GM21825 (cell line): ENCODE results near the gene BAIAP2.
"Not testable (repeated sequence)": the region's sequence is repeated elsewhere in the genome, so short reads cannot be mapped to it uniquely, and the experiment has no call there.

Source experiments
- ATAC-seq: cut with Tn5 transposase; IDR thresholded peaks from one replicate; pipeline ENCODE4 v1.9.1; 2021; ENCODE audit warnings: mild to moderate bottlenecking, moderate library complexity; ENCODE audit not compliant: unreplicated experiment

The BAIAP2 gene

DNA sequence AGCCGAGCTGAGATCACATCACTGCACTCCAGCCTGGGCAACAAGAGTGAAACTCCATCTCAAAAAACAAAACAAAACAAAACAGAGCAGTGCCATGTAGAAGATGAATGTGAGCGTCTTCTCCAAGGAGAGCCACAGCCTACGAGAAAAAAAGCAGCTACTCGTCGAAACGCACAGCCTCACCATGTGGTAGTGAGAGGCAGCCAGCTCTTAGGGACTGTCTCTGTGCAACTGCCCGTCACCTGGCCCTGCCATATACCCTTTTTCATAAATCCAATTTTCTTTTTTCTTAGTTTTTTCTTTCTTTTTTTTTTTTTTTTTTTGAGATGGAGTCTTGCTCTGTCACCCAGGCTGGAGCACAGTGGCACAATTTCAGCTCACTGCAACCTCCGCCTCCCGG, 119.1 kb downstream of the BAIAP2 start:
- ATAC-seq = not testable (repeated sequence)

DNA sequence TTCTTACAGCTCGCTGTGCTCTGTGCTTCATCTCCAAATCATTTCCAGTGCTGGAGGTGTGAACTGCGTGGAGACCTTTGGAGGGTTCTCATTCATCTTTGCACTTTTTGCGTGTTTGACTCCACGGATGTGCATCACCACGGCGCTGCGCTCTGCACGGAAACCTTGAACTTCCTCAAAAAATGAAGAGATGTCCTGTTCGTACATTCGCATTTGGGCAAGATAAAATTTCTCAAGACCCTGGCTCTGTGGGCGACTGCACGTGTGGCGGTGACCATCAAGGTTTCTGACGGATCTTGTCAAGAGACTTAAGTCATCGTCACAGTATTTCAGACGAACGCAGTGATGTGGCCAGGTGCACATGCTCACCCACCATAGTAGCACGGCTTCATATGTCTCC, 120.0 kb downstream of the BAIAP2 start:
- no peak for ATAC-seq

DNA sequence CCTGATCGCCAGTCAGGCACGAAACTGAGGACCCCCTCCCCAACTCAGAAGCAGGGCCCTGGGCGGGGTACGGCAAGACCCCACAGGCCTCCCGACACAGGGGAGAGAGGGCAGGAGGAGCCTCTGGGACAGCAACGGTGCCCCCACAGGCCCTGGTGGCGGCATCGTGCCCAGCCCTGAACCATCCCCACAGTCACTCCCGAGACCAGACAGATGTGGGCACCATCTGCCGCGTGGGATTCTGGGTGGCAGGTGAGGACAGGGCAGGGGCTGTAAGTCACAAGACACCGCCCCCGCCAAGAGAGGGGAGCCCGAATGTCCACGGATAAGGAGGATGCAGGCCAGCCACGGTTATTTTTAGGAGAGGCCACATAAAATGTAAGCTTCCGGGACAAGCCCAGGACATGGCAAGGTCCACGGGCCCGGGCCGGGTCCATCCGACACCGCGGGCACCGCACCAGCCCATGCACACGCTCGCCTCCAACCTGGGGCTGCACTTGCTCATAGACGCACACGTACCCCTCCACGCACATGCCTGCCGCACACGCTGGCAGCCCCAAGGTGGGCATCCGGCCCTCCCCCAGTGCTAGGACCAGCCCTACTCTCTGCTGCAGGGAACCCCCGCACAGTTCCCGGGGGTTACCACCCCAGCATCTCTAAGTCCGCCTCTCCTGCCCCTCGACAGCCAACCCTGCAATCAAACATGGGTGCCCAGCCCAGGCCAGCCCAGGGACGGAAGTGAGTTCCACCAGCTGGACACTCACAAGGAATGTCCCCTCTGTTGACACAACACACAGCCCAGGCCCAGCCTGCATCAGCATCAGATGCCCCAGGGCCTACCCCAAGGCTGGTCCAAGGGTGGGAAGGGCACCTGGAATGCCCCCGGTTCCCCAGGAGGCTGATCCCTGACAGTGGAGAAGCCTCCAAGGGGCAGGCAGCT, 122.2 kb downstream of the BAIAP2 start:
- ATAC-seq = no peak

DNA sequence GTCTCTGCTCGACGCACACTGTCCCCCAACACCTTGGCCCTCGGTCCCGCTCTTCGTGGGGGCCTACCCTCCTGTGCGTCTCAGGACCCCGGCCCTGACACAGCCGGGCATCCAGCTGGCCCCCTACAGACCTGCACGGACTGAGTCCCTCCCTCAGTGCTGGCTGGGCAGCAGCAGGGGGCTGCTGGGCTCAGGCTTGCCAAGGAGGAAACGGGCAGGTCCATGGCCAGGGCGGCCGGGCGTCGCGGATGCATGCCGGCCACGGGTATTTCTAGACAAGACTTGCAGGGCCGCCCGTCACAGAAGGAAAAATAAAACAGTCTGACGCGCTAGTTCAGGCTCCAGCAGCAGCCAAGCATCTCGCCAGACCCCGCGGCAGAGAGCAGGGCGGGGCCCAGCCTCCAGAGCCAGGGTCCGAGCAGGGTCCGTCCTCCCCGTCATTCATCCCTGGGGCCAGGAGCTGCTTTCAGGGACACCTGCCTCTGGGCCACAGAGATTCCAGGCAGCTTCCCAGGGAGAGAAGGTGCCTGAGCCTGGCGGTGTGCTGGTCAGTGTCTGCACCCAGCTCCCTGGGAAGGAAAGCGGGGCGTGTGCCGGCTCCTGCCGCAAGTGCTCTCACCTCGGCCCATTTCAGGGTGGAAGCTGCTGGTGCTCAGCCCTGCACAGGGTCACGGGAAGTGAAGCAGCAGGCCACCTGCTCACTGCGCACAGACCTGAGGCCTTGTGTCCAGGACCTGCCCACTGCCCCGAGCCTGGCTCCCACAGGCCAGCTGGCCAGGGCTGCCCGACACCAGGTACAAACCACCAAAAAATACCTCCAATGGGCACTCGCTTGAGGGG, 123.1 kb downstream of the BAIAP2 start:
- ATAC-seq = no peak

DNA sequence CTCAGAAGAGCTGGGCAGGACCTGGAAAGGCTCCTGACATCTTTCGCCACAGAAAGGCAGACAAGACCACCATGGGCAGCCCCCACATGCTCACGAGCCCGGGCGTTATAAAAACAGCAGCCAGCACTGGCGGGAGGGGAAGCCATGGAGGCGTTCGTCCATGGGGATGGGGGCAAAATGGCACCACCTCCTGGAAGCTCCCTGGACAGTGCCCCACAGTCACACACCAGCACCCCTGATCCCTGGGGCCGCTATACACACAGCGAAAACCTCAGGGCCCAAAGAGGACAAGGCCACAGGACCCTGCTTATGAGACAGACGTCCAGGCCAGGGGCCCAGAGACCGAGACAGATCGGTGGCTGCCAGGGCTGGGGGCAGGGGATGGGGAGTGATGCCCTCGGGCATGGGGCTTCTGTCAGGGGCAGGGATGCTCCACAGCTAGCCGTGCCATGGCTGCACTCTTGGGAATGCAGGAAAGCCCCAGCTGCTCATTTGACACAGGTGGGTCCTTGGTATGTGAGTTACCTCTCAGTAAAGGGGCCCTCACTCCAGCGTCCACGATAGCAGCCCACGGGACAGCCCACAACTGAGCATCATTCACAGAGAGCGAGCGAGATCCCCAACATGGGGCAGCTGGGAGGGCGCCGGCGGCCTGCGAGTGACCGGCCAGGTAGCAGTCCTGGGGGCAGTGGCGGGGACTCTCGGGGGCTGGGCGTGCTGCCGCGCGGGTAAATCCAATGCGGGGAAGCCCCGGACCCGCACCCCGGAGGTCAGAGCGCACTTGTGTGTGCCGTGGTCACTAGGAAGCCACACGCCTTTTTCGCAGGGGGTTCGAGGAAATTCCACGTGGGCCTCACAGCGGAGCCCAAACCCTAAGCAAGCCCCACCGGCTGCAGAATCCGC, 124.0 kb downstream of the BAIAP2 start:
- no peak for ATAC-seq

GRCh38 chr17:81159611-81160265, 124.8 kb downstream of the BAIAP2 start:
- ATAC-seq = no peak

DNA sequence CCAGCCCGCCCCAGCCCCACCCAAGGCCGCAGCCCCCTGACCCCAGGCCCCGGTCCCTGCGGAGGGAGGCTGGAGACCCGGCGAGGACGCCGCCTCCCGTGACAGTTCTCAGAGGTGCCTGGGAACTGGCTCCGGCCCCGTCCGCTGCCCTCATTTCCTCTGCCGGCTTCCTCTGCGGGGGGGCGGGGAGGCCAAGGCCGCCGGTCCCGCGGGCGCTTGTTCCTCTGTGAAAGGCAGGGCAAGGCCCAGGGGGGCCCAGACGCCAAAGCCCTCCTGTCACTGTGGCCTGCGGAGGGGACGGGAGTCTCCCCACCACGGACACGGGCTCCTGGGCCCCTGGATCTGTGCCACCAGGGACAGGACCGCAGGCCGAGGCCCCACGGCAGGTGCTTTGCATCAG, 125.4 kb downstream of the BAIAP2 start:
- no peak for ATAC-seq

DNA sequence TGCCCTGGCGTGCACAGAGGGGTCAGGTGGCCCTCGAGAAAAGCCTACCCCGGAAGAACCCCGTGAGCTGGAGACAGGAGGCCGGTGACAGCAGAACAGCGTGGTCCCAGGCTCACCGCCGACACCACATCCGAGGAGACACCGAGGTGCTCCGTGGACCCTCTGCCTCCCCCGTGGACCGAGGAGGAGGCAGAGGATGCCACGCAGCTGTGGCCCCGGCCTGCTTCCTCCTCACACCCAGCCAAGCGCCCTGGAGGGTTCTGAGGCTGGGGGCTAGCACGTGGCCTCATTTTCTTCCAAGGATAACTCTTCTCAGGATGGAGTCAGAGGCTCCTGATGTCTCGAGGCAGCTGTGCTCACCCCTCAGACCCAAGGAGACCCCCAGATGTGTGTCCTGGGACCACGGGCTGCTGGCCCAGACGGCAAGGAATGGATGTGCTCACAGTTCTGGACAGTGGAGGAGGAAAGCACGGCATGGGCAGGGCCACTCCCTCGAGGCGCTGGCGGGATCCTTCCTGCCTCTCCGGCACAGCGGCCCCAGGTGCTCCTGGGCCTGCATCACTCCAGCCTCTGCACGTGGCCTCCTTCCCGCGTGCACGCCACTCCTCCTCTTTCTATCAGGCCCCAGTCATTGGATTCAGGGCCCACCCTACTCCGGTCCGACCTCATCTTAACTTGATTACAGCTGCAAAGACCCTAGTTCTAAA, 125.9 kb downstream of the BAIAP2 start:
- ATAC-seq = no peak

GRCh38 chr17:81161536-81161935, 126.6 kb downstream of the BAIAP2 start:
- ATAC-seq = no peak

GRCh38 chr17:81161972-81162371, 127.0 kb downstream of the BAIAP2 start:
- no peak for ATAC-seq

DNA sequence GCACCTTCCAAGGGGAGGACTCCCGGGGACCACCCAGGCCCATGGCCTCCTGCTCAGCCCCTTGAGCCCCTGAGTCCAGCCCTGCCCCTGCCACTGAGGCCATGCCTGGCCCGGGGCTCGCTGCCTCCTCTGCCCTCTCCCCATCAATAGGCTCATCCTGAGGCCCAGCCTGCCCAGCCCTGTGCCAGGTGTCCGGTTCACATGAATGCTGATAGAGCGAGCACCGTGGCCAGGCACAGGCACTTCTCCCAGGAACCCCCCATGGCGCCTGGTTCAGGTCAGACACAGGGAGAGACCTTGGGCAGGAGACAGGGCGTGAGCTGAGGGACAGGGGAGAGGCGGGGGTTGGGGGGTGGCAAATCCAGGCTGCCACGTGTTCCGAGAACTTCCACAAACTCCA, 127.5 kb downstream of the BAIAP2 start:
- ATAC-seq = no peak

- ATAC-seq = no peak
Observed at GRCh38 chr17:81163051-81163695, 128.2 kb downstream of the BAIAP2 start.

DNA sequence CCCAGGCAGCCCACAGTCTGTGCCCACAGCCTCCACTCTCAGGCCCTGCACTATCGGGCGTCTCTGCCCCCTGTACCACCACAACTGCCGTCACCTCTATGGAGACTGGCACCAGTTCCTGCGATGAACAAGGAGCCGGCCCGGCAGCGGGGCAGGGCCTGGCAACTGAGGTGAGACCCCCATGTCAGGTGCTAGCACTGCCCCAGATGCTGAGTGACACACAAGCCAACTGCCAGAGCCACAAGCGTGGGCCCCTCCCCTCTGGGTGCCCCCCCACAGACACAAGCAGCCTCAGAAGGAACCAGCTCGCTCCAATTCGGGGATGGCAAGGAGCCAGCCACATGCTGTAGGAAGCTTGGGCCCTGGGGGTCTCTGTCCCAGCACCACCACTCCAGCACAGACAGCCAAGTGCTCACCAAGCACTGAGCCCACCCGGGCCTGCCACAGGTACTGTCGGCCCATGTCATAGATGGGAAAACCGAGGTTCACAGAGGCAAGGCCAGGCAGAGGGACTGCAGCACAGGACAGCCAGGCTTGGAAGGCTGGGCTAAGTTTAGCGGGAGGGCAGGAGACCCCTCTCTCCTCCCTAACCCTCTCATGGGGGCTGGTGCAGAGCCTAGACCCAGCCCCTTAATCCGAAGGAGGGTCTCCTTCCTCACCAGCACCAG, 128.9 kb downstream of the BAIAP2 start:
- ATAC-seq = no peak

DNA sequence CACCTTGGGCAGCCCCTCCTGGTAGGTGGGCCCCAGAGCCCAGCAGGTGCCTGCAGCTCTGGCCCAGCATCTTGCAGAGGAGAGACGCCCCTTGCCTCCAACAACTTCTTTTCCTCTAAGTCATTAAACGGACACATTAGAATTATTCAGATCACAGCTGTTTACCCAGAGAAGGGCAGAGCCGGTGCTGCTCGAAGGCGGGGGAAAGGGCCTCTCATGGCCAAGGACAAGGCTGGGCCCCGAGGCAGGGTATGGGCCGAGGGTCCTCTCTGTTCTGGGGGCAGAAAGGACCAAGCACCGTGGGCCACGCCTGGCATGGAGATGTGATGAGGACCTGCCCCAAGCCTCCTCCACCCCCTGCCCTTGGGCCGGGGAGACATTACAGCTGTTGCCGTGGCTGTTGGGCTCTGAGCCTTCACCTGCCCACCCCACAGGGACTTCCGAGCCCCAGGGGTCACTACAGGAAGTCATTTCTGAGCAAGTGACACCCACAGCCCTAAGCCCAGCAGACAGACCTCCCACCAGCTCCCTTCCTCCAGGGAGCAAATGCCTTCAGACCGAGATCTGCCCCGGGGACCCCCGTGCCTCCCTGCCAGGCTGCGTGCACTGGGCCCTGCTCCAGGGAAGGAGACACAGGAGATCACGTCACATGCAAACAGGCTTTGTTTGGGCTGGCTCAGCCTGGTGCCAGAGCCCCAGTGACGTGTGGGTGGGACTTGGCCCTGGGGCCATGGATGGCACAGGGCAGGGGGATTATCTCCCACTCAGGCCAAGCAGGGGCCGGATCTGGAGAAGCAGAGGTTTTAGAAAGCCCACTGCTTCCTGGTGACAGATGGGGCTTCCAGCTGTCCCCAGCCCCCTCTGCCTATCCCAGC, 129.7 kb downstream of the BAIAP2 start:
- no peak for ATAC-seq

GRCh38 chr17:81165246-81166032, 130.5 kb downstream of the BAIAP2 start, which contains the start of gene PVALEF:
Gene PVALEF (plus strand): TSS chr17:81165507. CDS start chr17:81181227, 15,720 bp downstream.
- no peak for ATAC-seq

DNA sequence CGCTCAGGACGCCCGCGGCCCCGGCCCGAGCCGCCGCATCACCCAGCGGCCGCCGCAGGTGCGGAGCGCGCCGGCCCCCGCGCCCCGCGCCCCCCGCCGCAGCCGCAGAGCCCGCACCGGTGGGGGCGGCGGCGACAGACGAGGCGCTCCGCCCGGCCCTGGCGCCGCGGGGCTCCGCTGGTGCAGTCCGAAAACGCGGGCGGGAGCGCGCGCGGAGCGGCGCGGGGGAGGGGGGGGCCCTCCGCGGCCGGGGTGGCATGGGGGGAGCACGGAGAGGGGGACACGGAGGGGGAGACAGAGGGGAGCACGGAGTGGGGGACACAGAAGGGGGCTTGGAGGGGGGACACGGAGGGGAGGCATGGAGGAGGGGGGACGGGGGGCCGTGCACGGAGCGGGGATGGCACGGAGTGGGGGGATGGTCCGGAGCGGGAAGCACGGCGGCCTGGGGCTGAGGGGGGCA, 131.1 kb downstream of the BAIAP2 start, which contains the start of gene AATK:
TSS of gene AATK (minus strand) at position 189 of the 460 bp plus-strand sequence. CDS start 229 bp downstream, outside the sequence.
- no peak for ATAC-seq
